H1 (cell line): ENCODE data around the gene ST6GALNAC5. TPM values are rescaled to one million over a fixed set of nuclear protein-coding genes. Genes with fewer than 3 reads are reported as not detected.

Experiments
- CTCF ChIA-PET: fragments of 300-600 bp; sonication (Branson Sonifier 250); formaldehyde crosslinking; loops from one replicate; lab custom pipeline; 2021; ENCODE audit not compliant: partially characterized antibody; lab: Charles Lee
- POLR2A ChIA-PET: fragments of 300-600 bp; sonication (Branson Sonifier 250); formaldehyde crosslinking; loops from one replicate; lab custom pipeline; 2021; ENCODE audit warnings: inconsistent platforms; ENCODE audit not compliant: partially characterized antibody; lab: Charles Lee
- DNase-seq, 2 experiments: peaks; one replicate each; pipeline versions ENCODE4 v3.0.0 to v3.0.0-alpha.2; 2010 to 2022; ENCODE audit warnings: low spot score in 2 of 2, low read depth in 1 of 2, mixed read lengths in 1 of 2
- FAIRE-seq: peaks from 2 replicates; lab custom pipeline; 2011; peaks lifted over from hg19 to GRCh38; lab: Jason Lieb, UNC
- H2AFZ ChIP-seq: 2 replicates; pipeline ENCODE4 v1.8.1; 2012; ENCODE audit warnings: low read length, inconsistent platforms
- H2AK5ac ChIP-seq: 2 replicates; pipeline ENCODE4 v1.6.1; 2013; ENCODE audit warnings: low read depth, low read length
- H2BK120ac ChIP-seq: replicated peaks from 2 replicates; pipeline ENCODE3; 2013; ENCODE audit warnings: low read depth, low read length, inconsistent platforms
- H2BK12ac ChIP-seq: 2 replicates; pipeline ENCODE4 v1.6.1; 2013; ENCODE audit warnings: low read depth, low read length
- H2BK15ac ChIP-seq: 2 replicates; pipeline ENCODE4 v1.6.1; 2013; ENCODE audit warnings: low read length
- H2BK20ac ChIP-seq: 2 replicates; pipeline ENCODE4 v1.6.1; 2013; ENCODE audit warnings: low read length
- H2BK5ac ChIP-seq: 2 replicates; pipeline ENCODE4 v1.6.1; 2013; ENCODE audit warnings: low read depth, low read length
- H3K14ac ChIP-seq: 2 replicates; pipeline ENCODE4 v1.6.1; 2013; ENCODE audit warnings: inconsistent platforms; ENCODE audit not compliant: insufficient read length
- H3K18ac ChIP-seq: 2 replicates; pipeline ENCODE4 v1.6.1; 2013; ENCODE audit warnings: low read length; ENCODE audit errors: extremely low read depth
- H3K23ac ChIP-seq: 2 replicates; pipeline ENCODE4 v1.6.1; 2013; ENCODE audit warnings: inconsistent platforms; ENCODE audit not compliant: insufficient read length
- H3K23me2 ChIP-seq: 2 replicates; pipeline ENCODE4 v1.6.1; 2013; ENCODE audit warnings: low read depth, low read length
- H3K27ac ChIP-seq: 2 replicates; pipeline ENCODE4 v1.6.1; 2011; ENCODE audit warnings: low read depth, low read length, inconsistent platforms
- H3K27me3 ChIP-seq, 4 experiments: replicated peaks in 1 of 4; 1 replicate in 1 of 4; 2 replicates in 3 of 4; pipeline versions ENCODE4 v1.6.1 to v1.8.1; 2011 to 2013; ENCODE audit warnings: low read length in 3 of 4, mild to moderate bottlenecking in 3 of 4, inconsistent platforms in 2 of 4, mixed read lengths in 2 of 4, moderate library complexity in 1 of 4; ENCODE audit not compliant: control insufficient read depth in 3 of 4, insufficient read depth in 3 of 4; ENCODE audit errors: extremely low read depth in 1 of 4
- H3K36me3 ChIP-seq, 4 experiments: 2 replicates each; pipeline versions ENCODE4 v1.6.1 to v1.8.1; 2011 to 2013; ENCODE audit warnings: mild to moderate bottlenecking in 4 of 4, low read length in 3 of 4, moderate library complexity in 2 of 4, control low read depth in 1 of 4, inconsistent platforms in 1 of 4; ENCODE audit not compliant: insufficient read depth in 4 of 4, control insufficient read depth in 2 of 4
- H3K4ac ChIP-seq: replicated peaks from 2 replicates; pipeline ENCODE3; 2013; ENCODE audit warnings: low read length, low read depth, mixed read lengths, inconsistent platforms; ENCODE audit not compliant: insufficient read length
- H3K4me1 ChIP-seq, 4 experiments: replicated peaks in 1 of 4; 1 replicate in 1 of 4; 2 replicates in 3 of 4; pipeline versions ENCODE4 v1.6.1 to v1.8.1; 2011 to 2013; ENCODE audit warnings: low read length in 3 of 4, inconsistent platforms in 2 of 4, mixed read lengths in 1 of 4; ENCODE audit not compliant: insufficient read depth in 4 of 4, control insufficient read depth in 3 of 4
- H3K4me2 ChIP-seq, 2 experiments: 2 replicates each; pipeline versions ENCODE4 v1.6.1 to v1.8.1; 2011 to 2013; ENCODE audit warnings: low read depth in 2 of 2, low read length in 2 of 2, control low read depth in 1 of 2, inconsistent platforms in 1 of 2, mild to moderate bottlenecking in 1 of 2; ENCODE audit not compliant: insufficient read depth in 1 of 2
- H3K4me3 ChIP-seq, 4 experiments: fragments of 200-600, 300-600 bp in 1 of 4; sonication (generic), shearing (Covaris generic), sonication (Bioruptor Twin) in 1 of 4; 2 replicates each; pipeline versions ENCODE4 v1.5.1 to v1.8.1; 2011 to 2016; ENCODE audit warnings: low read length in 4 of 4, low read depth in 3 of 4, control low read depth in 2 of 4, inconsistent platforms in 2 of 4, mild to moderate bottlenecking in 2 of 4, mixed read lengths in 1 of 4, moderate library complexity in 1 of 4; ENCODE audit not compliant: insufficient read depth in 2 of 4; ENCODE audit errors: extremely low read depth in 1 of 4
- H3K56ac ChIP-seq: replicated peaks from 2 replicates; pipeline ENCODE3; 2013; ENCODE audit warnings: low read depth, mild to moderate bottlenecking, mixed read lengths, low read length, inconsistent platforms; ENCODE audit not compliant: insufficient read length
- H3K79me1 ChIP-seq: 2 replicates; pipeline ENCODE4 v1.6.1; 2013; ENCODE audit warnings: low read depth, low read length, control low read depth
- H3K79me2 ChIP-seq, 2 experiments: 2 replicates each; pipeline versions ENCODE4 v1.6.1 to v1.8.1; 2012 to 2013; ENCODE audit warnings: low read length in 2 of 2, mild to moderate bottlenecking in 2 of 2, inconsistent platforms in 1 of 2; ENCODE audit not compliant: insufficient read depth in 2 of 2, control insufficient read depth in 1 of 2
- H3K9ac ChIP-seq, 4 experiments: replicated peaks in 1 of 4; 1 replicate in 1 of 4; 2 replicates in 3 of 4; pipeline versions ENCODE4 v1.6.1 to v1.8.1; 2011 to 2013; ENCODE audit warnings: low read depth in 3 of 4, low read length in 3 of 4, control low read depth in 2 of 4, mild to moderate bottlenecking in 2 of 4, moderate library complexity in 2 of 4, inconsistent platforms in 1 of 4; ENCODE audit errors: extremely low read depth in 1 of 4
- H3K9me3 ChIP-seq, 2 experiments: 2 replicates each; pipeline versions ENCODE4 v1.6.1 to v1.8.1; 2012 to 2013; ENCODE audit warnings: mild to moderate bottlenecking in 2 of 2, moderate library complexity in 2 of 2, control low read depth in 1 of 2, inconsistent platforms in 1 of 2, low read depth in 1 of 2, low read length in 1 of 2, mixed read lengths in 1 of 2; ENCODE audit not compliant: insufficient read depth in 2 of 2
- H4K20me1 ChIP-seq, 2 experiments: replicated peaks in 1 of 2; 2 replicates each; pipeline versions ENCODE3 to v1.8.1; 2011 to 2013; ENCODE audit warnings: inconsistent platforms in 2 of 2, low read length in 2 of 2, mild to moderate bottlenecking in 1 of 2; ENCODE audit not compliant: insufficient read depth in 2 of 2, control insufficient read depth in 1 of 2
- H4K5ac ChIP-seq: 2 replicates; pipeline ENCODE4 v1.6.1; 2013; ENCODE audit warnings: low read length, low read depth, mixed read lengths, inconsistent platforms; ENCODE audit not compliant: insufficient read length
- H4K8ac ChIP-seq: 2 replicates; pipeline ENCODE4 v1.8.0; 2013; ENCODE audit warnings: mild to moderate bottlenecking, moderate library complexity, low read length, inconsistent platforms; ENCODE audit not compliant: insufficient read depth; ENCODE audit errors: extremely low read depth
- H4K91ac ChIP-seq: replicated peaks from 2 replicates; pipeline ENCODE3; 2013; ENCODE audit warnings: low read length, mixed read lengths, inconsistent platforms; ENCODE audit not compliant: insufficient read length
- ATF3 ChIP-seq: IDR thresholded peaks from 2 replicates; pipeline ENCODE4 v1.6.1; 2011; ENCODE audit warnings: low read depth, mild to moderate bottlenecking, low read length; ENCODE audit not compliant: insufficient read depth
- GABPA ChIP-seq: IDR thresholded peaks from 2 replicates; pipeline ENCODE4 v1.6.1; 2011; ENCODE audit warnings: mild to moderate bottlenecking, low read length, moderate library complexity, borderline replicate concordance; ENCODE audit not compliant: insufficient read depth
- KDM1A ChIP-seq: fragments of 200-600, 300-600 bp; sonication (generic); IDR thresholded peaks from 2 replicates; pipeline ENCODE4 v1.7.1; 2016; ENCODE audit warnings: mild to moderate bottlenecking, low read length, borderline replicate concordance
- TCF12 ChIP-seq: IDR thresholded peaks from 2 replicates; pipeline ENCODE4 v1.6.1; 2011; ENCODE audit warnings: low read depth, mild to moderate bottlenecking, low read length
- USF2 ChIP-seq: IDR thresholded peaks from 2 replicates; pipeline ENCODE4 v1.6.1; 2011; ENCODE audit warnings: low read length, improper control_type of control experiment
- ZNF274 ChIP-seq: IDR thresholded peaks from 2 replicates; pipeline ENCODE4 v1.7.0; 2012; ENCODE audit warnings: low read length, borderline replicate concordance; ENCODE audit errors: extremely low read depth
- WGBS, 2 experiments: shearing (Covaris generic) in 1 of 2; methylation state at CpG; one replicate each; pipeline versions ENCODE4 v1.1.6 to v1.1.7; 2013 to 2015; ENCODE audit warnings: low lambda C conversion rate in 2 of 2, mixed read lengths in 2 of 2, inconsistent platforms in 1 of 2, low coverage in 1 of 2, missing lambda C conversion rate in 1 of 2; ENCODE audit not compliant: insufficient replicate concordance in 2 of 2, insufficient coverage in 1 of 2, insufficient read length in 1 of 2; ENCODE audit errors: extremely low coverage in 1 of 2, missing lambda C conversion rate in 1 of 2; 5-methylcytosine and 5-hydroxymethylcytosine counted together
- polyA plus RNA-seq, 7 experiments: library from polyadenylated mRNA; depleted of rRNA in 3 of 7; stranded (reverse) in 5 of 7; unstranded in 2 of 7; fragments of >200 nt in 5 of 7; fragments of 200-250 nt in 2 of 7; gene quantifications; 1 replicate in 5 of 7; 2 replicates in 1 of 7; 4 replicates in 1 of 7; pipeline versions ENCODE4 v1.2.1 to v1.2.3, GENCODE V29; 2011 to 2013; ENCODE audit warnings: missing spikeins in 2 of 7, mixed read lengths in 2 of 7
- total RNA-seq: library from RNA; stranded (reverse); fragmentation: NEBNext Ultra II Directional; extraction: Animal tissue kit (Norgen Biotek cat#: 25700); gene quantifications from 2 replicates; pipeline ENCODE4 v1.2.1, GENCODE V29; 2021

The ST6GALNAC5 gene
- total and polyA plus RNA-seq, 2 of the 8 experiments (the other 6 are each of a cell fraction or from before 2014, with no cell fraction given) = 6.2 to 7.3 TPM

GRCh38 chr1:77025599-77025998 lies 158.3 kb downstream of the ST6GALNAC5 start:
- Histone ChIP-seq H3K18ac (no peak overlapping the region), H3K79me1 (no peaks in the 10 kb centered on the region), H3K23me2 (no peaks in the 10 kb centered on the region), H4K5ac (no peak overlapping the region), H3K36me3 (no peaks in the 10 kb centered on the region), H2BK20ac (no peak overlapping the region), H2BK15ac (no peak overlapping the region), H3K4me1 (peaks cover 0 to 7% (median 2%) of the 10 kb centered on the region in 4 experiments; a peak in 4 of 7 replicates), H4K8ac (no peak overlapping the region), H3K23ac (no peak overlapping the region), H4K20me1 (no peaks in the 10 kb centered on the region), H3K4ac (no peak overlapping the region), H3K14ac (no peak overlapping the region), H2BK12ac (no peak overlapping the region), H2BK5ac (no peak overlapping the region), H2BK120ac (no peak overlapping the region), H3K4me3 (no peak overlapping the region), H3K56ac (no peak overlapping the region), H4K91ac (no peak overlapping the region), H3K9me3 (no peaks in the 10 kb centered on the region), H2AK5ac (no peak overlapping the region), H2AFZ (no peak overlapping the region), H3K79me2 (no peaks in the 10 kb centered on the region), H3K9ac (no peak overlapping the region), H3K27me3 (no peaks in the 10 kb centered on the region), H3K4me2 (peak overlapping the region in 1 of 2 experiments; percentile 6; a peak in 1 of 4 replicates), H3K27ac (no peak overlapping the region)
- DNase-seq (no peak), FAIRE-seq (no peak)
- ChIA-PET POLR2A (no interaction called here), CTCF (interaction anchor here (1.2 kb wide), 1 partner anchor 637 kb away, joined by 3 read pairs; no protein-coding TSS in a partner anchor)
- 82% methylated on average over 3 of the region's 5 CpGs; no CpG with 5 or more reads in 1 of the 2 experiments for WGBS, 2 experiments
- TF ChIP-seq USF2 (no peak), TCF12 (no peak), ATF3 (no peak), GABPA (no peak), KDM1A (no peak), ZNF274 (no peak)
